HG03103 (cell line): ENCODE measurements around the gene KCP.
"Not testable (repeated sequence)": the region's sequence is repeated elsewhere in the genome, so short reads cannot be mapped to it uniquely, and the experiment has no call there.

Experiments used
- ATAC-seq: cut with Tn5 transposase; IDR thresholded peaks from one replicate; pipeline ENCODE4 v1.9.1; 2021; ENCODE audit warnings: low read depth; ENCODE audit not compliant: unreplicated experiment

KCP gene

DNA sequence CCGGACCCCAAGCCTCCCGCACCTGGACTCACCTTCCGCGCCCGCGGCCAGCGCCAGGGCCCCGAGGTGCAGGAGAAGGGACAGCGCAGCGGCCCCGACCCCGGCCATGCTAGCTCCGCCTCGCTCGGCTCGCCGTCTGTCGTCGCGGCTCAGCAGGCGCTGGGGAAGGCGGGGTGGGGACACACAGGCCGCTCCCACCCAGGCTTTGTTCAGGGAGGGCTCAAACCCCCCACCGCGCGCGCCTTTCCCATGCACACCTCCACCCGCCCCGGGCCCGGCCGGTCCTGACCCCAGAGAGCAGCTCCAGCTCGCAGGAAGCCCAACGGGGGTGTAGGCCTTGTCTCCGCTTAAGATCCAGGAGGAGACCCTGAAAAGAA is at the start of gene KCP:
Gene KCP, minus strand, starts transcription at position 141 of the 377 bp plus-strand sequence. Its CDS starts 33 bp downstream, at position 108.
- no peak for ATAC-seq

DNA sequence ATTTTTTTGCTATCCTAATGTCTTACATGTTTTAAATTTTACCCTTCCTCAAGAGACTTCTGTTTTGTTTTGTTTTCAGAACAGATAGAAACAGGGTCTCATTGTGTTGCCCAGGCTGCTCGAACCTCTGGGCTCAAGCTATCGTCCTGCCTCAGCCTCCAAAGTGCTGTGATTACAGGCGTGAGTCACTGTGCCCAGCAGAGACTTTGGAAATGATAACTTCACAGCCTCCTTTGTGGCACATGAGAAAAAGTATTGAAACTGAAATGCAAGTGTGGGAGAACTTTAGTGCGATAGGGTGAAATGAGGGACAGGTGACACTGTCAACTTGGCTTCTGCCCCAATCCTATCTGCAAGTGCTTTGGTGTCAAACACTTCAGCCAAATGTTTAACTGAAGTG is 48.8 kb upstream of the KCP start:
- ATAC-seq: no peak

DNA sequence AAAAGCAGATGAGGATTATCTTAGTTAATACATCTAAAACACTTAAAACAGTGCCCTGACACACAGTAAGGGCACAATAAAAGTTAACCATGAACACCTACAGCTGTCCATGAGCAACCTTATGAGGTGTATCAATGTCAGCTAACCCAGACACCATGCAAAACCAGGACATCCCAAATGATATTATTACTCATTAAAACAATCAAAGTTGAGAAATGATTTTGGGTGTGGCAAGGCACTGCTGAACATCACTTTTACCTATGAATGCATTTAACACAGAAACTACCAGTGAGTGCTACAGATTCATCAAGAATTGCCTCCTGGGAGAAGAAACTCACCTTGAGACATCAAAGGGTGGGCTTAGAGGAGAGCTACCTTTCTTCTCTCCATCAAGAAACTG is 45.5 kb upstream of the KCP start:
- no peak for ATAC-seq

DNA sequence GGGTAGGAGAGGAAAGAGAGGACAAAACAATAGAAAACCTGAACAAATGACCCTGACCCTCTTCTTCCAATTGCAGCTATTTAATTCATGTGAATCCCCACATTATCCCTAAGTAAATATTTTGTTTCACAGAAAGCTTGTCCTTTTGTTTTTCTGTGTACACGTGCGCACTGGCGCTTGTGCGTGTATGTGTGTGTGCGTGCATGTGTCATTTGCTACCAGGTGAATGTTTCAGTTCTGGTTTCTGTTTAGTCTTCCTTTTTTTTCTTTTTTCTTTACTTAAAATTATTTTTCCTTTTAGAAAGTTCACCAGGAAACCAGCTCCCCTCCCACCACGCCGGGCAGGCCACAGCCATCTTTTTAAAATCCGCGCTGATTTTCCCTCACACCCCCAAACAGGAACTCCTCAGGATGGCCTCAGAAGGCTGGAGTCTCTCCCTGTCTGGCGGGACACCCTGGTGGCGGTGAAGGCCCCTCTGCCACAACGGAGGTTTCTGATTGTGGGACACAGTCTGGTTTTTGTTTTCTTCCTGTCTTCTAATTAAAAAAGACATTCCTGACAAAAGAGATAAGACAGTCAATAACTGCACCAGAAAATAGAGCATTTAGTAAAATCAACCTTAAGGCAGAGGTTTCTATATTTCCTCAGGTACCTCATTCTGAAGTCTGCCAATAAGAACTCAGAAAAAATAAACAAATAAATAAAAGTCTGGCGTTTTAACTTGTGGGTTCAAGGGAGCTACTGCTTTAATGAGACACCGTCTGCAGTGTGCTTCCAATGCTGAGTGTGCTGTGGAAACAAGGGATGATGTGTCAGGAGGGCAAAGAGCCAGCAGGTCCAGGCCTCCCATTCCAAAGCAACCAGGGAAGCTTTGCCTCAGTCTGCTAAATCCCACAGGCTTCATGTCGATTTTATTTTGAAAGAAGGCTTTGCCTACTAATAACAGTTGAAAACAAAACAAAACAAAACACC is 44.6 kb upstream of the KCP start:
- ATAC-seq: no peak

DNA sequence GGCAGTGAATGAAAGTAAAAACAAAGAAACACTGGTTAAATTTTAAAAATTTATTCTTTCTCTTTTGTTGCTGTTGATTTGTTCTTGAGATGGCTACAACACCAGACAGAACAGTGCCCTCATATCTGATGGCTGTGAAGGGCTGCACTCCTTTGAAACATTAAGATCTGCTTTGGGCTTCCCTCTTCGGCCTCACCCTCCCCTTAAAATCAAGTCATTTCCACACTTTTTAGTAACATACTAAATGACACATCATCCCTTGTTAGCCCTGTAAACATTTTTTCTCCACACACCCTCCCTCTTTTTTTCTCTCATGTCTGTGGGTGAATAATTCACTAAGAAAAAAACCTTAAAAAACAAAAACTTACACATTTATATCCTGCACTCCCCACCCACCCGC is 43.6 kb upstream of the KCP start:
- no peak for ATAC-seq

DNA sequence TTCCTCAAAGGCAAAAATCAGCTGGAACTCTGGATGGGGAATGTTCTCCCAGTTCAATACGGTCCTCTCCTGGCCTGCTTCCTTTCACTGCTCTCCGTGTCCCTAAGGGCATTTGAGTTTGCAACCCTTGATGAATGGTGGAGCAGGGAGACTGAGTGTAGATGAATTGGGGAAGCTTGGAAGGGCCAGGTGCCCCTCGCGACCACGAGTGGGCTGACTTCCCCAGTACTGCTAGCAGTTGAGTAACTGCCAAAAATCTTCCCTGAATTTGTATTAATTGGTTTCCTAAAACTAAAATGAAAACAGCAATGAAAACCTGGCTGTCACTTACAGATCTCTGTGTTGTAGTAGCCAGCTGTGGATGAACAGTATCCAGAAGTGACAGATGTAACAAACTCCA is 40.8 kb upstream of the KCP start:
- no peak for ATAC-seq

DNA sequence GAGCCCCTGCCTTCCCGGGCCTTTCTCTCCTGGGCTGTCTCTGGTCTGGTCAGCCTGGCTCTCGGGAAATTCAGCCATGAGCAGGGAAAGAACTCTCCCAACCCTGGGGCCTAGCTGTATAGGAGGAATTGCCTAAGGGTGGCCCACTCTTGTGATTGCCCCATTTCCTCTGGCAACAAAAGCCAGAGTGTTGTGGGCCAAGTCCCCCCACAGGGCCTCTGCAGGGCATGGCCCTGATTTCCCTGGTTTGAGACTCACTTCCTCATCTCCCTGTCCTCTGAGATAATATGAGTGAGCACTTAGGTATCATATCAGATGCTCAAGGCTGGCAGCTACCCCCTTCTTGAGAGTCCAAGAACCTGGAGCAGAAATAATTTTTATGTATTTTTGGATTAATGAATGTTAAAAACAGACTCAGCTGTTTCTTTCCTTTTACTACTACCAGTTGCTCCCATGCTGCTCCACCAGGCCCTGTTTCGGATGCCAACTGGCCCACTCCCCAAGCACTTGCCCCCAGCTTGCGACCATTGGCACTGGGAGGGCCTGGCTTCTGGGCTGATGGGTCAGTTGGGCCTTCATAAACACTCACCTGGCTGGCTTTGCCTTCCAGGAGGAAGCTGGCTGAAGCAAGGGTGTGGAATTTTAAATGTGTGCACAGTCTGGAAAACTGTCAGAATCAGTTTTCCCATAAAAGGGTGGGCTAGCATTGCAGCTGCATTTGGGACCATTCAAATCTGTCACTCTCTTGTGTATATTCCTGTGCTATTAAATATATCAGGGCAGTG is 38.7 kb upstream of the KCP start:
- ATAC-seq: no peak

DNA sequence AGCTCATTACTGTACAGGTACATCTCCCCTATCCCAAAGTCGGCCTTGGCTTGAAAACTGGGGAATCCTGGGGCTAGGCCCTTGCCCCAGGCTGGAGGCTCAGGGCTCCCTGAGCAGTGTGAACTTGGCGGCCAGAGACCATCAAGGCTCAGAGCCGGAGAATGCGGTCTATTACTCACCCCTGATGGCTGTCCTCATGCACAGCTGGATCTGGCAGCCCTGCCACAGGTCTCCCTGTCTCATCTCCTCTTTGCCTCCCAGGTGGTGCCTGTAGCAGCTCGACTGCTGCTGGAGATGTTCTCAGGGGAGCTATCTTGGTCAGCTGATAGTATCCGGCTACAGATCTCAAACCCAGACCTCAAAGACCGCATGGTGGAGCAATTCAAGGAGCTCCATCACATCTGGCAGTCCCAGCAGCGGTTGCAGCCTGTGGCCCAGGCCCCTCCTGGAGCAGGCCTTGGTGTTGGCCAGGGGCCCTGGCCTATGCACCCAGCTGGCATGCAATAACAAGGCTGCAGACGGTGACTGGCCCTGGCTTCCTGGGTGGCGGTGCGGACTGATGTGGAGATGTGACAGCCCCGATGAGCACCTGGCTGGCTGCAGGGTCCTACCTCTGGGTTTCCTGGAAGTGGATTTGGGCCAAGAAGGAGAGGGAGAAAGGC is 37.9 kb upstream of the KCP start:
- no peak for ATAC-seq

DNA sequence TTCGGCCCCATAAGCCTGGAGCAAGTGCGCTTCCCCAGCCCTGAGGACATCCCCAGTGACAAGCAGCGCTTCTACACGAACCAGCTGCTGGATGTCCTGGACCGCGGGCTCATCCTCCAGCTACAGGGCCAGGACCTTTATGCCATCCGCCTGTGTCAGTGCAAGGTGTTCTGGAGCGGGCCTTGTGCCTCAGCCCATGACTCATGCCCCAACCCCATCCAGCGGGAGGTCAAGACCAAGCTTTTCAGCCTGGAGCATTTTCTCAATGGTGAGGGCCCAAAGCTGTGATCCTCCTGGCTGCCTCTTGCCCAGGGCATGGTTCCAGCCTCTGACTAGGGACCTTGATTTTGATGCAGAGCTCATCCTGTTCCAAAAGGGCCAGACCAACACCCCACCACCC is 37.3 kb upstream of the KCP start:
- ATAC-seq: no peak

DNA sequence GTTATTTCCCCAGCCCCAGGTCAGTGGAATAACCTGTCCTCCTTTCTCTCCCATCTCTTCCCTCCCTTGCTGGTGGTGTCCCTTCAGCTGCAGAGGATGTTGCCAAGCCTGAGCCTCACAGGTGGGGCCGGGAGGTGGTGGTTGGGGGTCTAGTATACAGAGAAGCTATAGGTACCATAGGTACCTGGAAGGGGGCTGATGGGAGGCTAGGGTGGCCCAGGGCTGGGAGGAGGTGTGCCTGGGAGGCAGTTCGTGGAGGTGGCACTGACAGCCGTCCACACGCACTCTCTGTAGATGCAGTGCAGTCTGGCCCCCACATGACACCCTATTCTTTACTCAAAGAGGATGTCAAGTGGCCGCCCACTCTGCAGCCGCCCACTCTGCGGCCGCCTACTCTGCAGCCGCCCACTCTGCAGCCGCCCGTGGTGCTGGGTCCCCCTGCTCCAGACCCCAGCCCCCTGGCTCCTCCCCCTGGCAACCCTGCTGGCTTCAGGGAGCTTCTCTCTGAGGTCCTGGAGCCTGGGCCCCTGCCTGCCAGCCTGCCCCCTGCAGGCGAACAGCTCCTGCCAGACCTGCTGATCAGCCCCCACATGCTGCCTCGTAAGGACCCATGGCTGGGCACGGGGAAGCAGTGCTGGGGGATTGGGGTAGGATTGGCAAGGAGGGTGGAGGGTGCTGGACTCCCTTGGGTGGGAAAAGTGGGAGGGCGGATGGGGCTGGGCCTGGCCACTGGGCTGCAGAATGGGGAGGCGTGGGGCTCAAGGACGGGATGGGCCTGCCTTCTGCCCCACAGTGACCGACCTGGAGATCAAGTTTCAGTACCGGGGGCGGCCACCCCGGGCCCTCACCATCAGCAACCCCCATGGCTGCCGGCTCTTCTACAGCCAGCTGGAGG is 36.7 kb upstream of the KCP start:
- no peak for ATAC-seq

DNA sequence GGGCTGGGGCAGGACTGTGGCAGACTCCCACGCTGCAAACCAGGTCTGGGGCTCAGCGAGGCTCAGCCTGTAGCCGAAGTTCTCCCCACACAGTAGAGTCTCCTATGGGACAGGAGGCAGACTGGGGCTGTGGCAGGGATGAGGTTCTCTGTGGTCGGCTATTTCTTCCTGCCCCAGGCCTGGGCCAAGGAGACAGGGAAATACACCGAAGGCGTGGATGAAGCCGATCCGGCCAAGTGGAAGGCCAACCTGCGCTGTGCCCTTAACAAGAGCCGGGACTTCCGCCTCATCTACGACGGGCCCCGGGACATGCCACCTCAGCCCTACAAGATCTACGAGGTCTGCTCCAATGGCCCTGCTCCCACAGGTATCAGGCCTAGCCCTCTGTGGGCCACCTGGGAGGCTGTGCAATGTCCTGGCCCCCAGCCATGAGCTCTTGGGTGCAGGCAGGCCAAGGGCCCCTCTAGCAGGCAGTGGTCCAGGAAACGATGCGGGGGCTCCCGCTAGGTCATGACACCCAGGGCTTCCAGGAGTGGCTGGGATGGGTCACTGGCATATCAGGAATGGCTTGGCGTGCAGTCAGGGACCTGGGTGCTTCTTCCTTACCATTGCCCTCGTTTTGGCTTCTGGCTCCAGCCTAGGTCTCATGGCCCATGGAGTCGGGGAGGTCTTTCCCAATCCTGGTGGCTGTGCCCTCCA is 35.3 kb upstream of the KCP start:
- ATAC-seq: no peak

DNA sequence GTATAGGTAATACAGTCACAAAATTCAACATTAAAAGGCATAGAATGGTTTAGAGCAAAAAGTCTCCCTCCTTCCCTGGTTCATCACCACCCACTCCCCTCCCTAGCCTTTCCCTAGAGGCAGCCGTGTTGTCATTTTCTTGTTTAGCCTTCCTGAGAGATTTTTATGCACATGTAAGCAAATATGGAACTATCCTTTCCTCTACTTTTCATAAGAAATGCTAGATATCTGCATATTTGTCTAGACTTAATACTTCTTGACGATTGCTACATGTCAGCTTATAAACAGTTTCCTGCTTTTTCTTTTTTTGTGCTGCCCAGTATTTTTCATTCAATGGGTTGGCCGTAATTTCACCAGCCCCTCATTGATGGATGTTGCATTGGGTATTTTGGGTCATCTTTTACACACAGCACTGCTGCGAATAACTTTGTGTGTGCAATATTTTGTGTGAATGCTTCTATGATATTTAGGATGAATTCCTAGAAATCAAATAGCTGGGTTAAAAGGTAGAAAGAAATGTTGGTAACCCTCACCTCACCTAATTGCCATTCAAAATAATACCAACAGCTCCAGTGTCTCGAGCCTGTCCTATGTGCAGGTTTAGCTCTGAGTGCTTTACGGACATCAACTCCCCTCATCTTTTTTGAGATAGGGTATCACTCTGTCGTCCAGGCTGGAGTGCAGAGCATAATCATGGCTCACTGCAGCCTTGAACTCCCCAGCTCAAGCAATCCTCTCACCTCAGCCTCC is 34.2 kb upstream of the KCP start:
- ATAC-seq: no peak

DNA sequence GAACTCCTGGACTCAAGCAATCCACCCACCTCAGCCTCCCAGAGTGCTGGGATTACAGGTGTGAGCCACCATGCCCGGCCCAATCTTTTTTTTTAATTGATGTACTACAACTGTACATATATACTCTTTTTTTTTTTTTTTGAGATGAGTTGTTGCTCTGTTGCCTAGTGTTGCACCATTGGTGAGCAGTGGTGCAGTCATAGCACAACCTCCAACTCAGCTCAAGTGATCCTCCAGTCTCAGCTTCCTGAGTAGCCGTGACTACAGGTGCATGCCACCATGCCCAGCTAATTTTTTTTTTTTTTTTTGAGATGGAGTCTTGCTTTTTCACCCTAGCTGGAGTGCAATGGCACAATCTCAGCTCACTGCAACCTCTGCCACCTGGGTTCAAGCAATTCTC is 32.7 kb upstream of the KCP start:
- not testable (repeated sequence) for ATAC-seq

DNA sequence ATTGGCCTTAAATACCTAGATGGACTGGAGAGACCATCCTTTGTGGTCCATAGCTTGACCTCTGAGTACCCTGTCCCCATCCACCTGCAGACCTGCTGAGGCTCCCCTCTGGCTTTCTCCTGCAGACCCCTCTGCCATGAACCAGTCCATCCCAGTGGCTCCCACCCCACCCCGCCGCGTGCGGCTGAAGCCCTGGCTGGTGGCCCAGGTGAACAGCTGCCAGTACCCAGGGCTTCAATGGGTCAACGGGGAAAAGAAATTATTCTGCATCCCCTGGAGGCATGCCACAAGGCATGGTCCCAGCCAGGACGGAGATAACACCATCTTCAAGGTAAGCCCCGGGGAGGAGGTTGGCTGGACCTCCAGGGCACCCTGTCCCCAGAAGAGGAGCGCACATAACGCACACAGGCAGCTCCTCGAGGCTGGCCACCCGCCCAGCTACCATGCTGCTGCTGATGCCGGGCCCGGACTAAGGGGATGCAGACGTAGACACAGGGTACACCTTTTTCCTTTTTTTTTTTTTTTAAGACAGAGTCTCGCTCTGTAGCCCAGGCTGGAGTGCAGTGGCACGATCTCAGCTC is 31.5 kb upstream of the KCP start:
- ATAC-seq: no peak

DNA sequence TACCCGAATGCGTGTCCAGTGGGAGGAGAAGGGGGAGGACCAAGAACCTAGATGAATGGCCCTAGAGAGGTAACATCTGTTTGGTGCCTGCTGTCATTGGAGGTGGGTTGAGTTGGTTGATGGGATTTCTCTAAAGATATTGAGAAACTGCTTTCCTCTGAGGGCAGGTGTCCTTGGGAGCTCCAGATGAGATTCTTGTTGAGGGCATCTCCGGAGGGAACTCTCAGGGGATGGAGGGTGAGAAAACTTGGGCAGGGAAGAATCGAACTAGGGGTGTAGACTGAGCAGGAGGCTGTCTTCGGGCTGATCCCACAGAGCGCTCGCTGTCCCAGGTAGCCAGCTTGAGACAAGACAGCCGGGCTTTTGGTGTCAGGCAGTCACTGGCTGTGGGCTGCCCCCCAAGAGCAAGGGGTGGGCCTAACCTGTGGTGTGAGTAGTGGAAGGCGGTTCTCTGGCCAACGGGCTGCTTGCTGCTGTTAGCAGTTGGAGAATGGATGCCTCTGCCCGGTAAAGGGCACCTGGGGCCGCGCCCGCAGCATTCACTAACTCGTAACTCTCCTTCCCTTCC is 30.9 kb upstream of the KCP start:
- ATAC-seq: no peak

DNA sequence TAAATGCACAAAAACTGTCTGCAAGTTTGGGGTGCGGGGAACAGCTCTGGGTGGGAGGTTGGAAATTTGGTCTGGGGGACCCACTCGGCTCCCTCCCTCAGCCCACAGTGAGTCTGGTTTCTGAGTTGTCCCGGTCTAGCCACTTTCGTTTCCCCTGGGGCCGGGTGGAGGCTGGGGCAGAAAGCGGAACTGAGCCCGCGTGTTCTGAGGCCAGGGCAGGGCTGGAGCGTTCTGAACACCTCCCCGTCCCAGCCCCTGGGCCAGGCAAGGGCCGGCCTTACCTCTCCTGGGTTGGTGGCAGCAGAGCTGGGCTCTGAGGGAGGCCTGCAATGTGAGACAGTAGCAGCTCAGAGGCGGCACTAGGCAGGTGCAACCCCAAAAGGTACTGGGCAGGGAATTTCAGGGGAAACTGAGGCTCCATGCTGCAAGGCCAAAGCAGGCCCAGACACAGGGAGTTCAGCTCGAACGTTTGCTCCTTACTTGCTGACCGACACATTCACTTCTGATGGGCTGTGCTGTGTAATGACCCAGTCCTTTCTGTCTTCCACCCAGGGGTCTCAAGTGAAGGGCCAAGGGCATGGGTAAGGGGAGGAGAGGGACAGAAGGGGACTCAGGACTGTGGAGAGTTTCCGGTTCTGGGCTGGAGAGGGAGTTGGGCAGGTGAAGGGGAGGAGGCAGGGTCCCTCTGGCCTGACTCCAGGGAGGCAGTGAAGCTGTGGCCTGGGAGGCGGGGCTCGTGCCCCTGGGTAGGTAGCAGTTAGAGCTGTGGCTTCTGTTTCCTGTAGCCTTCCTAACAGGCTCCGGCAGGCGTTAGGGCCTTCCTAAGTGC is 30.2 kb upstream of the KCP start:
- peak; percentile 59 for ATAC-seq

DNA sequence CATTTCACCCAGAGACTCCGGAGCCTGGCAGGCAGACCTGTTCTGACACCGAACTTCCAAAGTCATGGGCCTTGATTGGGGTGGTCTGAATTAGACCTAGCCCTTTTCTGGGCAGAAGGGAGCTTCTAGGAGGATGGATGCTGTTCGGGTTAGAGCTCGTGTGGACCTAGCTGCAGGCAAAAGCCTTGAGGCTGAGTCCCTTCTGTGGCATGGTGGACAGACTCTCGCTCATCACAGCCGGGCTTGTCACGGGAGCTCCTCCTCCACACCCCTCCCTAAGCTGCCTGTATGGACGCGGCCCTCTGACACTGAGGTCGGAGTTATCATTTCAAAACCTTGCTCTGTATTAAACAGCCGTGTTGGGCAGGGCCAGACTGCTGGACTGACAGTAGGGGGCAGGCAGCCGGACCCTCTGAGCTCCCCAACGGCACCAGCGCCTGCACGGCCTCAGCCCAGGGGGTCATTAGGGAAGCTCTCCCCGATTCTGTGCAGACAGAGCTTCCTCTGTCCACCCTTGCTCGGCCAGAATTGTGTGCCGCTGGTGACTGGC is 29.4 kb upstream of the KCP start:
- ATAC-seq: peak; percentile 23
